Liver (tissue), 9 donors: ENCODE results near the gene DOCK8. TPM values are rescaled to one million over a fixed set of nuclear protein-coding genes. Genes with fewer than 3 reads are reported as not detected.

Source experiments
- DNase-seq: peaks from one replicate; pipeline ENCODE4 v3.0.0-alpha.2; 2017; ENCODE audit warnings: low spot score
- H3K27ac ChIP-seq, 2 donors: one replicate each; pipeline ENCODE4 v1.7.0; 2013; ENCODE audit warnings: inconsistent platforms in 2 of 2, low read length in 2 of 2, control low read depth in 1 of 2, low read depth in 1 of 2, mild to moderate bottlenecking in 1 of 2
- H3K27me3 ChIP-seq, 4 donors: one replicate each; pipeline versions ENCODE4 v1.6.1 to v1.7.0; 2013; ENCODE audit warnings: low read length in 3 of 4, inconsistent platforms in 1 of 4, mild to moderate bottlenecking in 1 of 4, moderate library complexity in 1 of 4; ENCODE audit not compliant: control insufficient read depth in 4 of 4, insufficient read depth in 4 of 4
- H3K36me3 ChIP-seq, 4 donors: one replicate each; pipeline versions ENCODE4 v1.6.1 to v1.7.0; 2013; ENCODE audit warnings: low read length in 3 of 4, mild to moderate bottlenecking in 3 of 4, low read depth in 1 of 4, moderate library complexity in 1 of 4; ENCODE audit not compliant: control insufficient read depth in 4 of 4, insufficient read depth in 3 of 4
- H3K4me1 ChIP-seq, 4 donors: one replicate each; pipeline versions ENCODE4 v1.6.1 to v1.7.0; 2013; ENCODE audit warnings: low read length in 3 of 4, mild to moderate bottlenecking in 3 of 4, moderate library complexity in 1 of 4; ENCODE audit not compliant: control insufficient read depth in 4 of 4, insufficient read depth in 4 of 4
- H3K4me3 ChIP-seq, 3 donors: one replicate each; pipeline versions ENCODE4 v1.6.1 to v1.7.0; 2013; ENCODE audit warnings: low read length in 3 of 3, control low read depth in 1 of 3, low read depth in 1 of 3, mild to moderate bottlenecking in 1 of 3
- H3K9ac ChIP-seq, 2 donors: one replicate each; pipeline ENCODE4 v1.7.0; 2013; ENCODE audit warnings: low read length in 2 of 2, mild to moderate bottlenecking in 2 of 2, moderate library complexity in 2 of 2, control low read depth in 1 of 2, low read depth in 1 of 2
- H3K9me3 ChIP-seq, 4 donors: one replicate each; pipeline versions ENCODE4 v1.6.1 to v1.7.0; 2013; ENCODE audit warnings: low read length in 3 of 4; ENCODE audit not compliant: control insufficient read depth in 4 of 4
- EGR1 ChIP-seq, 2 donors: IDR thresholded peaks; 2 replicates each; pipeline ENCODE4 v1.6.1; 2016 to 2018; ENCODE audit warnings: antibody characterized with exemption in 2 of 2, low read depth in 2 of 2
- FOXA2 ChIP-seq: IDR thresholded peaks from 2 replicates; pipeline ENCODE4 v1.6.1; 2016; ENCODE audit warnings: antibody characterized with exemption
- GABPA ChIP-seq, 2 donors: IDR thresholded peaks in 1 of 2; conservative IDR thresholded peaks in 1 of 2; 2 replicates each; pipeline ENCODE4 v1.6.1; 2016; ENCODE audit warnings: antibody characterized with exemption in 2 of 2, mild to moderate bottlenecking in 1 of 2, moderate library complexity in 1 of 2
- HNF4G ChIP-seq: IDR thresholded peaks from 2 replicates; pipeline ENCODE4 v1.6.1; 2016; ENCODE audit warnings: antibody characterized with exemption
- JUND ChIP-seq, 2 donors: IDR thresholded peaks; 2 replicates each; pipeline ENCODE4 v1.6.1; 2016; ENCODE audit warnings: antibody characterized with exemption in 2 of 2
- NR2F2 ChIP-seq: IDR thresholded peaks from 2 replicates; pipeline ENCODE4 v1.6.1; 2016; ENCODE audit warnings: antibody characterized with exemption
- REST ChIP-seq: IDR thresholded peaks from 2 replicates; pipeline ENCODE4 v1.6.1; 2016; ENCODE audit warnings: antibody characterized with exemption, mild to moderate bottlenecking
- ZBTB33 ChIP-seq: IDR thresholded peaks from 2 replicates; pipeline ENCODE4 v1.6.1; 2016; ENCODE audit warnings: antibody characterized with exemption
- WGBS: extraction: QIAGEN DNeasy Blood & Tissue Kit; methylation state at CpG from one replicate; pipeline ENCODE4 v1.1.7; 2013; 5-methylcytosine and 5-hydroxymethylcytosine counted together
- polyA plus RNA-seq, 2 donors: library from polyadenylated mRNA; stranded (reverse) in 1 of 2; unstranded in 1 of 2; fragments of 200-250 nt in 1 of 2; fragments of >200 nt in 1 of 2; fragmentation: Nextera tagmentation in 1 of 2; extraction: Ambion mirVana in 1 of 2; gene quantifications; one replicate each; pipeline versions ENCODE4 v1.2.1 to v1.2.3, GENCODE V29; 2013 to 2015
- total RNA-seq, 2 donors: library from RNA; depleted of rRNA; stranded (reverse); fragments of >200 nt; gene quantifications; one replicate each; pipeline ENCODE4 v1.2.3, GENCODE V29; 2014
- TF ChIP-seq, protein P1 (sequence below): IDR thresholded peaks from 2 replicates; pipeline ENCODE4 v1.6.1; 2016; ENCODE audit warnings: antibody characterized with exemption
- donor health status: healthy.
- donor health status: healthy.
- donor health status: healthy.
- donor health status: healthy.
- donor health status: healthy.

Gene DOCK8
- total and polyA plus RNA-seq, 4 donors: 3.8 to 22.6 (median 7.4) TPM

- no peak for TF ChIP-seq GABPA (IDR thresholded peaks at IDR 0.05 in 1 of 2, conservative IDR thresholded peaks at IDR 0.05 in 1 of 2)
- no peak for TF ChIP-seq FOXA2
- TF ChIP-seq, protein P1, sequence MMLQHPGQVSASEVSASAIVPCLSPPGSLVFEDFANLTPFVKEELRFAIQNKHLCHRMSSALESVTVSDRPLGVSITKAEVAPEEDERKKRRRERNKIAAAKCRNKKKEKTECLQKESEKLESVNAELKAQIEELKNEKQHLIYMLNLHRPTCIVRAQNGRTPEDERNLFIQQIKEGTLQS: no peak
- no peak for TF ChIP-seq REST
- no peak for TF ChIP-seq ZBTB33
- TF ChIP-seq JUND (IDR thresholded peaks at IDR 0.05): no peak
- 75% methylated on average over 6 of the region's 6 CpGs for WGBS
Measured at GRCh38 chr9:378263-378662, 163.6 kb downstream of the DOCK8 start.

GRCh38 chr9:382383-382782, 167.7 kb downstream of the DOCK8 start:
- Histone ChIP-seq H3K9ac (no peak overlapping the region), H3K27ac (no peak overlapping the region), H3K27me3 (peaks cover 0 to 6% (median 0%) of the 10 kb centered on the region in 4 donors), H3K4me3 (no peak overlapping the region), H3K4me1 (no peaks in the 10 kb centered on the region), H3K36me3 (peaks cover 0 to 5% (median 4%) of the 10 kb centered on the region in 4 donors), H3K9me3 (no peaks in the 10 kb centered on the region)
- TF ChIP-seq, protein P1: no peak
- TF ChIP-seq ZBTB33 (no peak), EGR1 (IDR thresholded peaks at IDR 0.05; ENCODE audit: low read depth in 2 of 2) (no peak), NR2F2 (no peak), HNF4G (no peak), GABPA (IDR thresholded peaks at IDR 0.05 in 1 of 2, conservative IDR thresholded peaks at IDR 0.05 in 1 of 2) (no peak)
- 90% methylated on average over 11 of the region's 11 CpGs for WGBS
- no peak for DNase-seq

More at GRCh38 chr9:378263-378662, 163.6 kb downstream of the DOCK8 start:
- H3K36me3 ChIP-seq: peaks cover 4 to 14% (median 6%) of the 10 kb centered on the region in 4 donors
- no peaks in the 10 kb centered on the region for H3K4me1 ChIP-seq
- H3K27me3 ChIP-seq: peaks cover 0 to 8% (median 0%) of the 10 kb centered on the region in 4 donors
- H3K27ac ChIP-seq: no peak overlapping the region
- no peaks in the 10 kb centered on the region for H3K9me3 ChIP-seq
- DNase-seq: no peak
- H3K4me3 ChIP-seq: no peak overlapping the region
- no peak overlapping the region for H3K9ac ChIP-seq
